ENCODE results near the gene SAC3D1.

The SAC3D1 gene

GRCh38 chr11:65083134-65083833 lies 42.3 kb downstream of the SAC3D1 start:
- no CpG with 5 or more reads among the region's 13 CpGs for WGBS, 2 donors (ENCODE audit: extremely low coverage in 2 of 2, insufficient read length in 2 of 2, insufficient replicate concordance in 1 of 2)
- Histone ChIP-seq H2AFZ (ENCODE audit: low read length) (peak overlapping the region; percentile 91), H3K23ac (ENCODE audit: low read depth, low read length, poor library complexity) (no peak overlapping the region), H2BK15ac (ENCODE audit: low read length) (no peak overlapping the region), H4K91ac (ENCODE audit: low read depth, low read length, poor library complexity) (no peak overlapping the region), H2BK12ac (ENCODE audit: low read length) (no peak overlapping the region), H3K27me3 (ENCODE audit: control insufficient read depth in 3 of 3, insufficient read depth in 3 of 3, low read depth in 1 of 3, low read length in 3 of 3) (no peaks in the 10 kb centered on the region), H3K9me3 (replicated peaks in 1 of 2; ENCODE audit: control insufficient read depth in 2 of 2, insufficient read depth in 1 of 2, low read depth in 1 of 2, low read length in 2 of 2) (no peaks in the 10 kb centered on the region), H3K4me2 (ENCODE audit: insufficient read depth, low read length, poor library complexity, severe bottlenecking) (peak overlapping the region; percentile 72), H3K9ac (ENCODE audit: low read depth, low read length, poor library complexity) (no peak overlapping the region), H3K4me1 (ENCODE audit: control insufficient read depth in 2 of 2, insufficient read depth in 1 of 2, low read depth in 1 of 2, low read length in 2 of 2) (peaks cover 4 to 12% of the 10 kb centered on the region in 2 donors), H3K4ac (ENCODE audit: low read length) (no peak overlapping the region), H3K18ac (ENCODE audit: low read length) (no peak overlapping the region), H2BK120ac (ENCODE audit: low read depth, low read length) (no peak overlapping the region), H3K14ac (ENCODE audit: low read length) (no peak overlapping the region), H3K27ac (replicated peaks; ENCODE audit: low read length) (no peak overlapping the region), H2AK5ac (ENCODE audit: low read depth, low read length) (no peak overlapping the region), H3K36me3 (replicated peaks in 1 of 2; ENCODE audit: control insufficient read depth in 2 of 2, insufficient read depth in 2 of 2, low read length in 2 of 2) (peaks cover 45 to 78% of the 10 kb centered on the region in 2 donors), H3K79me1 (ENCODE audit: low read depth, low read length) (peaks cover 6% of the 10 kb centered on the region), H4K8ac (ENCODE audit: low read depth, low read length) (no peak overlapping the region), H2BK5ac (ENCODE audit: low read length) (no peak overlapping the region), H3K4me3 (ENCODE audit: low read length in 2 of 2) (peak overlapping the region; percentile 90 to 93)
- no peak for DNase-seq (ENCODE audit: low spot score)

GRCh38 chr11:65083834-65084597 lies 43.0 kb downstream of the SAC3D1 start, which contains the start of the genes CDCA5 and ZFPL1:
Gene CDCA5, minus strand, starts transcription at chr11:65084040. Its CDS starts 62 bp downstream, at chr11:65083978.
Gene ZFPL1, plus strand, starts transcription at chr11:65084222. Its CDS starts 477 bp downstream, at chr11:65084699.
- no peak within 1 kb of the TSS for H4K91ac ChIP-seq (ENCODE audit: low read depth, low read length, poor library complexity)
- H2BK5ac ChIP-seq (ENCODE audit: low read length): no peak within 1 kb of the TSS
- peak within 1 kb of the TSS; percentile 30 for H2AK5ac ChIP-seq (ENCODE audit: low read depth, low read length)
- H4K8ac ChIP-seq (ENCODE audit: low read depth, low read length): no peak within 1 kb of the TSS
- H3K4ac ChIP-seq (ENCODE audit: low read length): peak within 1 kb of the TSS; percentile 69
- H3K14ac ChIP-seq (ENCODE audit: low read length): peak within 1 kb of the TSS; percentile 49
- peak within 1 kb of the TSS; percentile 91 for H2AFZ ChIP-seq (ENCODE audit: low read length)
- H2BK15ac ChIP-seq (ENCODE audit: low read length): no peak within 1 kb of the TSS
- no peak within 1 kb of the TSS for H3K23ac ChIP-seq (ENCODE audit: low read depth, low read length, poor library complexity)
- H3K9ac ChIP-seq (ENCODE audit: low read depth, low read length, poor library complexity): peak within 1 kb of the TSS; percentile 96
- H3K4me1 ChIP-seq (ENCODE audit: control insufficient read depth in 2 of 2, insufficient read depth in 1 of 2, low read depth in 1 of 2, low read length in 2 of 2): peaks cover 4 to 12% of the 10 kb centered on the region in 2 donors
- no peak within 1 kb of the TSS for H2BK120ac ChIP-seq (ENCODE audit: low read depth, low read length)
- H3K4me3 ChIP-seq (ENCODE audit: low read length in 2 of 2): peak within 1 kb of the TSS; percentile 90 to 93
- H3K79me1 ChIP-seq (ENCODE audit: low read depth, low read length): peaks cover 6% of the 10 kb centered on the region
- no peaks in the 10 kb centered on the region for H3K9me3 ChIP-seq (replicated peaks in 1 of 2; ENCODE audit: control insufficient read depth in 2 of 2, insufficient read depth in 1 of 2, low read depth in 1 of 2, low read length in 2 of 2)
- no peaks in the 10 kb centered on the region for H3K27me3 ChIP-seq (ENCODE audit: control insufficient read depth in 3 of 3, insufficient read depth in 3 of 3, low read depth in 1 of 3, low read length in 3 of 3)
- no CpG with 5 or more reads among the region's 79 CpGs for WGBS, 2 donors (ENCODE audit: extremely low coverage in 2 of 2, insufficient read length in 2 of 2, insufficient replicate concordance in 1 of 2)
- H3K27ac ChIP-seq (replicated peaks; ENCODE audit: low read length): peak within 1 kb of the TSS; percentile 90
- H3K36me3 ChIP-seq (replicated peaks in 1 of 2; ENCODE audit: control insufficient read depth in 2 of 2, insufficient read depth in 2 of 2, low read length in 2 of 2): peaks cover 43 to 78% of the 10 kb centered on the region in 2 donors
- H3K4me2 ChIP-seq (ENCODE audit: insufficient read depth, low read length, poor library complexity, severe bottlenecking): peak within 1 kb of the TSS; percentile 72
- no peak within 1 kb of the TSS for H2BK12ac ChIP-seq (ENCODE audit: low read length)
- H3K18ac ChIP-seq (ENCODE audit: low read length): peak within 1 kb of the TSS; percentile 84
- peak; percentile 98 for DNase-seq (ENCODE audit: low spot score)

DNA sequence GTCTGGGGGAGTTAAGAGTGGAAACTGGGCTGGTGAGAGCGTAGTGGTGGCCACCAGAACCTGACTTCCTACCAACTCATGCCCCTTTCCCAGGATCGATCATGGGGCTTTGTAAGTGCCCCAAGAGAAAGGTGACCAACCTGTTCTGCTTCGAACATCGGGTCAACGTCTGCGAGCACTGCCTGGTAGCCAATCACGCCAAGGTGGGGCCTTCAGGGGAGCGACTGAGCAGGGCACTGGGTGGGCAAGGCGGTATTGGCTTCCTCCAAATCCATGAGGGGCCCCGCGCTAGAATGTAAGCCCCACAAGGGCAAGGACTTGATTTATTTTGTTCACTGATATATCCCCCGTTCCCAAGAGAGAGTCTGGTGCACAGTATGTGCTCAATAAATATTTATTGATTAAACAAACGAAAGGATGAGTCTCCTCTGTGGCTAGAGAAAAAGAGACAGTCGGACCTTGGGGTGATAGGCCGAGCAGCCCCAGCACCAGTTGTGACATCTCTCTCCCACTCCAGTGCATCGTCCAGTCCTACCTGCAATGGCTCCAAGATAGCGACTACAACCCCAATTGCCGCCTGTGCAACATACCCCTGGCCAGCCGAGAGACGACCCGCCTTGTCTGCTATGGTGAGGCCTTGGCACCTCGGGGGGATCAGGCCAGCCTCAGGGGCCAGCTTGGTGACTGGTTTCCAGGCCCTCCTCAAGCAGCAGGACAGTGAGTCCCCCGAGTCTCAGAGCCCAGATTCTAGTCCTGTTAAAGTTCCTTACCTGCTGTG lies 43.8 kb downstream of the SAC3D1 start:
- Histone ChIP-seq H3K27me3 (ENCODE audit: control insufficient read depth in 3 of 3, insufficient read depth in 3 of 3, low read depth in 1 of 3, low read length in 3 of 3) (no peaks in the 10 kb centered on the region), H3K18ac (ENCODE audit: low read length) (peak overlapping the region; percentile 84), H2BK120ac (ENCODE audit: low read depth, low read length) (no peak overlapping the region), H3K27ac (replicated peaks; ENCODE audit: low read length) (peak overlapping the region; percentile 90), H3K9me3 (replicated peaks in 1 of 2; ENCODE audit: control insufficient read depth in 2 of 2, insufficient read depth in 1 of 2, low read depth in 1 of 2, low read length in 2 of 2) (no peaks in the 10 kb centered on the region), H2BK15ac (ENCODE audit: low read length) (no peak overlapping the region), H4K8ac (ENCODE audit: low read depth, low read length) (no peak overlapping the region), H3K4me2 (ENCODE audit: insufficient read depth, low read length, poor library complexity, severe bottlenecking) (peak overlapping the region; percentile 61), H3K14ac (ENCODE audit: low read length) (peak overlapping the region; percentile 49), H3K79me1 (ENCODE audit: low read depth, low read length) (peaks cover 6% of the 10 kb centered on the region), H3K4me3 (ENCODE audit: low read length in 2 of 2) (peak overlapping the region; percentile 90 to 93), H3K36me3 (replicated peaks in 1 of 2; ENCODE audit: control insufficient read depth in 2 of 2, insufficient read depth in 2 of 2, low read length in 2 of 2) (peaks cover 37 to 77% of the 10 kb centered on the region in 2 donors), H2BK12ac (ENCODE audit: low read length) (no peak overlapping the region), H3K4me1 (ENCODE audit: control insufficient read depth in 2 of 2, insufficient read depth in 1 of 2, low read depth in 1 of 2, low read length in 2 of 2) (peaks cover 4 to 12% of the 10 kb centered on the region in 2 donors), H4K91ac (ENCODE audit: low read depth, low read length, poor library complexity) (no peak overlapping the region), H3K4ac (ENCODE audit: low read length) (peak overlapping the region; percentile 69), H2BK5ac (ENCODE audit: low read length) (no peak overlapping the region), H3K9ac (ENCODE audit: low read depth, low read length, poor library complexity) (peak overlapping the region; percentile 90), H3K23ac (ENCODE audit: low read depth, low read length, poor library complexity) (no peak overlapping the region), H2AFZ (ENCODE audit: low read length) (peak overlapping the region; percentile 91), H2AK5ac (ENCODE audit: low read depth, low read length) (peak overlapping the region; percentile 30)
- WGBS, 2 donors (ENCODE audit: extremely low coverage in 2 of 2, insufficient read length in 2 of 2, insufficient replicate concordance in 1 of 2): no CpG with 5 or more reads among the region's 23 CpGs
- DNase-seq (ENCODE audit: low spot score): no peak

Data from neuronal stem cell (in vitro differentiated cells).